Activated T-helper 2 cell treated with anti-CD3 and anti-CD28 coated beads, Interferon-gamma antibody, Interleukin-2, Interleukin-4, amounts not matched to agents 10 μg/mL and 5 μg/mL and 100 μg/mL, durations not matched to agents 14 hours and 24 hours and 36 hours (primary cell): ENCODE results near the gene ST6GALNAC1. TPM values are rescaled to one million over a fixed set of nuclear protein-coding genes. Genes with fewer than 3 reads are reported as not detected.
"Not testable (repeated sequence)": the region's sequence is repeated elsewhere in the genome, so short reads cannot be mapped to it uniquely, and the experiment has no call there.

Source experiments
- DNase-seq: peaks from one replicate; pipeline ENCODE4 v3.0.0; 2021; ENCODE audit warnings: low spot score
- H3K27ac Mint-ChIP-seq: one replicate; pipeline ENCODE4 v1.8.0; 2021; ENCODE audit warnings: mixed read lengths
- H3K27me3 Mint-ChIP-seq: one replicate; pipeline ENCODE4 v1.8.0; 2021; ENCODE audit warnings: low read depth, mixed read lengths
- H3K36me3 Mint-ChIP-seq: one replicate; pipeline ENCODE4 v1.8.0; 2021; ENCODE audit warnings: low read depth, mixed read lengths
- H3K4me1 Mint-ChIP-seq: one replicate; pipeline ENCODE4 v1.8.0; 2021; ENCODE audit warnings: low read depth, mixed read lengths
- H3K4me3 Mint-ChIP-seq: one replicate; pipeline ENCODE4 v1.8.0; 2021; ENCODE audit warnings: low read depth, mild to moderate bottlenecking, moderate library complexity, mixed read lengths
- H3K9me3 Mint-ChIP-seq: one replicate; pipeline ENCODE4 v1.8.0; 2021; ENCODE audit warnings: mixed read lengths
- intact Hi-C: fragments of 100-400 bp; cut with micrococcal nuclease; formaldehyde crosslinking; loops from one replicate; pipeline ENCODE4 v1.15.1; 2023
- total RNA-seq: library from RNA; stranded (reverse); gene quantifications from 2 replicates; pipeline ENCODE4 v1.2.3, GENCODE V29; 2022

Gene ST6GALNAC1
- total RNA-seq, 1 donor from 2014 or later: 0.14 TPM

DNA sequence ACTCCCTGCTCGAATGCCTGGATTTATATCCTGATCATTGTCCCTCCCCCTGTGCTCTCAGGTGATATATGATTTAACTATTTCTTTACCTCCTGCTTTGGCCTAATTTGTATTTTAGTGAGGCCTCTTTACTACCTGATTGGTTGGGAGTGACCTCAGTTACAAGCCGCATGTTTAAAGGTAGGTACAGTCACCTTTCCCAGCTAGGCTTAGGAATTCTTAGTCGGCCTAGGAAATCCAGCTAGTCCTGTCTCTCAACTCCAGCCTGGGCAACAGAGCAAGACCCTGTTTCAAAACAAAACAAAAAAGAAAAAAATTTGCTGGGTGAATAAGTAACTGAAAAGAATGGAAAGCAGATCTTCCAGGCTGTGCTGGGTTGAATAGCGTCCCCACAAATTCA, 31.1 kb downstream of the ST6GALNAC1 start:
- H3K36me3 Mint-ChIP-seq: no peaks in the 10 kb centered on the region
- H3K9me3 Mint-ChIP-seq: no peaks in the 10 kb centered on the region
- no peaks in the 10 kb centered on the region for H3K4me1 Mint-ChIP-seq
- no peak overlapping the region for H3K4me3 Mint-ChIP-seq
- no peak for DNase-seq
- H3K27ac Mint-ChIP-seq: no peak overlapping the region
- peaks cover 4% of the 10 kb centered on the region for H3K27me3 Mint-ChIP-seq
- intact Hi-C loops: no loop called here

DNA sequence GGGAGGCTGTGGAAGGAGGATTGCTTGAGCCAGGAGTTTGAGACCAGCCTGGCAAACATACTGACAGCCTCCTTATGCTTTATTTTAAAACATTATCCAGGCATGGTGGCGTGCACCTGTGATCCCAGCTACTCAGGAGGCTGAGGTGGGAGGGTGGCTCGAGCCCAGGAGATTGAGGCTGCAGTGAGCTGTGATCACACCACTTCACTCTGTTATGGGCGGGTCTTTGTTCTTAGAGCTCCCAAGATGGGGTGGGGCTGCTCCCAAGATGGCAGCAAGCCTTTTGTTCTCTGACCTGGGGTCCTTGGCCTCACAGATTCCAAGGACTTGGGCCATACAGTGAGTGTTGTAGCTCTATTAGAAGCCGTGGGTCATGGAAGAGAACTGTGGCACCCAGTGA, 31.8 kb downstream of the ST6GALNAC1 start:
- no peak overlapping the region for H3K4me3 Mint-ChIP-seq
- H3K27me3 Mint-ChIP-seq: peaks cover 4% of the 10 kb centered on the region
- intact Hi-C loops: no loop called here
- DNase-seq: no peak
- H3K36me3 Mint-ChIP-seq: no peaks in the 10 kb centered on the region
- H3K4me1 Mint-ChIP-seq: no peaks in the 10 kb centered on the region
- no peak overlapping the region for H3K27ac Mint-ChIP-seq
- H3K9me3 Mint-ChIP-seq: no peaks in the 10 kb centered on the region

- not testable (repeated sequence) for H3K27ac Mint-ChIP-seq
Measured at GRCh38 chr17:76611080-76611749, 32.3 kb downstream of the ST6GALNAC1 start.

GRCh38 chr17:76606685-76607084, 36.9 kb downstream of the ST6GALNAC1 start:
- not testable (repeated sequence) for H3K4me3 Mint-ChIP-seq

More at GRCh38 chr17:76611080-76611749, 32.3 kb downstream of the ST6GALNAC1 start:
- intact Hi-C loops, H3K27me3 Mint-ChIP-seq, H3K36me3 Mint-ChIP-seq, H3K9me3 Mint-ChIP-seq, H3K4me3 Mint-ChIP-seq, DNase-seq, H3K4me1 Mint-ChIP-seq: not testable (repeated sequence)

GRCh38 chr17:76601065-76601464, 42.5 kb downstream of the ST6GALNAC1 start:
- Mint-ChIP-seq H3K4me3 (no peak overlapping the region), H3K27me3 (peaks cover 6% of the 10 kb centered on the region), H3K9me3 (peaks cover 10% of the 10 kb centered on the region), H3K27ac (no peak overlapping the region), H3K36me3 (peaks cover 7% of the 10 kb centered on the region), H3K4me1 (peaks cover 13% of the 10 kb centered on the region)
- intact Hi-C loops: no loop called here
- no peak for DNase-seq

More at GRCh38 chr17:76606685-76607084, 36.9 kb downstream of the ST6GALNAC1 start:
- intact Hi-C loops, H3K36me3 Mint-ChIP-seq, H3K27me3 Mint-ChIP-seq, H3K9me3 Mint-ChIP-seq, DNase-seq, H3K27ac Mint-ChIP-seq, H3K4me1 Mint-ChIP-seq: not testable (repeated sequence)

DNA sequence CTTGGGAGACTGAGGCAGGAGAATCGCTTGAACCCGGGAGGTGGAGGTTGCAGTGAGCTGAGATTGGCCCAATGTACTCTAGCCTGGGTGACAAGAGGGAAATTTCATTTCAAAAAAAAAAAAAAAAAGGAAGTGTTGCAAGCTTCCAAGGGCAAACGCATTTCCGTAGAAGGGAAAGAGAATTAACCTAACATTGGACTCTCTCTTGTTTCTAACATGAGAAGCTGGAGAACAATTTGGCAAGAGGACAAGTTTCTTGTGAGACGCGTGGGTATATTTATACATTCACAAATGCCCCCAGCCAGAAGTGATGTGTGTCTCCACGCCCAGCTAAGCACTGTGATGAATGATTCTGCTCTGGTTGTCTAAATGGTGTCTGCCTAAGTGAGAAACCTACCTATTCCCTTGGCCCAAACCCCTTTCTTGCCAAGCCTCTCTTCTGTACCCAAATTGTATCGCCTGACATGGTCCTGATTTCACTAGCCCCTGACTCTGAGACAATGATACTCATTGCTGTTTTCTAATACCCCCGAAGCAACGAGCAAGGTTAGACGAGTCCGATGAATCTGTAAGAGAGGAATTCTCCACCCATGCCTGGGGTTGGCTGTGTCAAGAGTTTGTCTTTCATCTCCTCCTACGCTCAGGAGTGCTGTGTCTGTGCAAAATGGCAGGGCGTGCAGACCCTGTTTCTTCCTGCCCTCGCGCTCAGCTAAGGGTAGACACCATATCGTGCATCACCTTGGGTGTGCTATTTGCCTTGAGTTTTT, 43.7 kb downstream of the ST6GALNAC1 start:
- H3K4me1 Mint-ChIP-seq: peaks cover 13% of the 10 kb centered on the region
- H3K36me3 Mint-ChIP-seq: peaks cover 7% of the 10 kb centered on the region
- DNase-seq: no peak
- intact Hi-C loops: no loop called here
- no peak overlapping the region for H3K27ac Mint-ChIP-seq
- H3K4me3 Mint-ChIP-seq: no peak overlapping the region
- H3K27me3 Mint-ChIP-seq: peaks cover 6% of the 10 kb centered on the region
- peaks cover 10% of the 10 kb centered on the region for H3K9me3 Mint-ChIP-seq

GRCh38 chr17:76598004-76598439, 45.5 kb downstream of the ST6GALNAC1 start:
- H3K27me3 Mint-ChIP-seq: peaks cover 11% of the 10 kb centered on the region
- H3K4me3 Mint-ChIP-seq: no peak overlapping the region
- intact Hi-C loops: no loop called here
- H3K36me3 Mint-ChIP-seq: peaks cover 5% of the 10 kb centered on the region
- no peak overlapping the region for H3K27ac Mint-ChIP-seq
- H3K4me1 Mint-ChIP-seq: peaks cover 13% of the 10 kb centered on the region
- DNase-seq: no peak
- peaks cover 10% of the 10 kb centered on the region for H3K9me3 Mint-ChIP-seq

DNA sequence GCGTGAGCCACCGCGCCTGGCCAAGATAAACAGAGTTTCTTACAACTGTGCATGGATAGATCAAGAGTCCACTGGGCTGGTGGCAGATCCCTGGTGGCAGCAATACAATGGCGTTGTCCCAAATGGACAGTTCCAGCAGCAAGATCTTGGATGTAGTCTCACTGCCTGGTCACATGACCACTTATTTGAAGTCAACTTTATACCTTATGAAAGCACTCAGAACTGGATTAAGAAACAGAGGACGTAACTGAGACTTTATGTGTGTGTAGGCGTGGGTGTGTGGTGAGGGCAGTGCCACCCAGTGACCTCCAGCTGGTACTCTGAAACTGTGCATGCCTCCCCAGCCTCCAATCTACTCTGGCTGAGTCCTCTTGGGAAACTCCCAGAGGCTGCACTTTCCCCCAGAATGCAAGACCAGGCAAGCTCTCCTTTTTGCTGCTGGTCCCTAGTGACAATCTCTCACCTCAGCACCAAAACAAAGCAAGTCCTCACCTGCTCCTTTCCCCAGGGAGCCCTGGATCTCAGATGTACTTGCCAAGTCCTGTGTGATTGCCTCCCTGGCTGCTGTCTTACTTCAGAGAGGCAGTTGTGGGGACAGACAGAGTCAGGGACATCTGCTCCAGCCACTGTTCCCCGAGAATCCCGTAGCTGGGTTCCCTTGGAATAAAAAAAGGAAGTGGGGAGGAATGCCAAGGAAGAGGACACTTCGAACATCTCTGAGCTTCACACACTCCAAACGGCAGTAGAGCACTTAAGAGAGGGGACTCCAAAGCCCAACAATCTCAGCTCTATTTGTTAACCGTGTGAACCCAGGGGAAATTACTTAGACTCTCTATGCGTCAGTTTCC, 46.2 kb downstream of the ST6GALNAC1 start:
- peaks cover 6% of the 10 kb centered on the region for H3K9me3 Mint-ChIP-seq
- intact Hi-C loops: no loop called here
- H3K4me3 Mint-ChIP-seq: no peak overlapping the region
- H3K36me3 Mint-ChIP-seq: no peaks in the 10 kb centered on the region
- no peak overlapping the region for H3K27ac Mint-ChIP-seq
- H3K4me1 Mint-ChIP-seq: peaks cover 13% of the 10 kb centered on the region
- DNase-seq: no peak
- H3K27me3 Mint-ChIP-seq: peaks cover 11% of the 10 kb centered on the region

- Mint-ChIP-seq H3K27me3 (peaks cover 14% of the 10 kb centered on the region), H3K36me3 (no peaks in the 10 kb centered on the region), H3K9me3 (no peaks in the 10 kb centered on the region), H3K4me1 (no peaks in the 10 kb centered on the region), H3K27ac (no peak overlapping the region), H3K4me3 (no peak overlapping the region)
- DNase-seq: no peak
- intact Hi-C loops: no loop called here
Measured at GRCh38 chr17:76594690-76595089, 48.9 kb downstream of the ST6GALNAC1 start.

GRCh38 chr17:76593959-76594358, 49.6 kb downstream of the ST6GALNAC1 start:
- H3K36me3 Mint-ChIP-seq: no peaks in the 10 kb centered on the region
- intact Hi-C loops: no loop called here
- H3K4me1 Mint-ChIP-seq: no peaks in the 10 kb centered on the region

GRCh38 chr17:76593384-76593826, 50.2 kb downstream of the ST6GALNAC1 start:
- Mint-ChIP-seq H3K36me3 (no peaks in the 10 kb centered on the region), H3K4me3 (no peak overlapping the region), H3K27ac (no peak overlapping the region), H3K9me3 (no peaks in the 10 kb centered on the region), H3K4me1 (no peaks in the 10 kb centered on the region), H3K27me3 (peaks cover 22% of the 10 kb centered on the region)
- intact Hi-C loops: no loop called here
- no peak for DNase-seq

More at GRCh38 chr17:76593959-76594358, 49.6 kb downstream of the ST6GALNAC1 start:
- no peak overlapping the region for H3K27ac Mint-ChIP-seq
- DNase-seq: no peak
- no peaks in the 10 kb centered on the region for H3K9me3 Mint-ChIP-seq
- no peak overlapping the region for H3K4me3 Mint-ChIP-seq
- peaks cover 19% of the 10 kb centered on the region for H3K27me3 Mint-ChIP-seq

DNA sequence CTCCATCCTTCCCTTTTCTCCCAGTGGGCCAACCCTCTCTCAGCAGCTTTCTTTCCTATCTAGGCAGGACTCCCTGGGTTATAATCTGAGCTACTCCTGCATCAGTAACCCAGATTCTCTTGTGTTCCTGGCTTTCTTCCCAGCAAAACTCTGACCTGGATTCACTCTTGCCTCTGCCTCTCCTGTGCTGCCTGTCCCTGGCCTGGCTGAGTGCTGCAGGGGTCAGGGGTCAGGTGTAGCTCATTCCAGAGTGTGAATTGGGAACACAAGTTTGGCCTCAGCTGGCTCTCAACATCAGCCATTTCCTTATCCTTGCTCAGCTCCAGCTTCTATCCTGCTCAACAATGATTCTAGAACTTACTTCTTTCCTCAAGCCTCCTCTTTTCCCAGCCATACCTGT, 55.4 kb downstream of the ST6GALNAC1 start:
- H3K27me3 Mint-ChIP-seq: peaks cover 56% of the 10 kb centered on the region
- intact Hi-C loops: no loop called here
- no peaks in the 10 kb centered on the region for H3K9me3 Mint-ChIP-seq
- H3K27ac Mint-ChIP-seq: no peak overlapping the region
- H3K36me3 Mint-ChIP-seq: no peaks in the 10 kb centered on the region
- H3K4me1 Mint-ChIP-seq: no peaks in the 10 kb centered on the region
- DNase-seq: no peak
- H3K4me3 Mint-ChIP-seq: no peak overlapping the region
